HG02884 (cell line): Measurements from ENCODE around the gene CDKN2D.
A peak's percentile ranks its signal among the peaks of the same experiment; 100 is the strongest.

ENCODE experiments used
- ATAC-seq: cut with Tn5 transposase; IDR thresholded peaks from one replicate; pipeline ENCODE4 v1.9.1; 2021; ENCODE audit warnings: mild to moderate bottlenecking, moderate library complexity; ENCODE audit not compliant: unreplicated experiment

CDKN2D gene

DNA sequence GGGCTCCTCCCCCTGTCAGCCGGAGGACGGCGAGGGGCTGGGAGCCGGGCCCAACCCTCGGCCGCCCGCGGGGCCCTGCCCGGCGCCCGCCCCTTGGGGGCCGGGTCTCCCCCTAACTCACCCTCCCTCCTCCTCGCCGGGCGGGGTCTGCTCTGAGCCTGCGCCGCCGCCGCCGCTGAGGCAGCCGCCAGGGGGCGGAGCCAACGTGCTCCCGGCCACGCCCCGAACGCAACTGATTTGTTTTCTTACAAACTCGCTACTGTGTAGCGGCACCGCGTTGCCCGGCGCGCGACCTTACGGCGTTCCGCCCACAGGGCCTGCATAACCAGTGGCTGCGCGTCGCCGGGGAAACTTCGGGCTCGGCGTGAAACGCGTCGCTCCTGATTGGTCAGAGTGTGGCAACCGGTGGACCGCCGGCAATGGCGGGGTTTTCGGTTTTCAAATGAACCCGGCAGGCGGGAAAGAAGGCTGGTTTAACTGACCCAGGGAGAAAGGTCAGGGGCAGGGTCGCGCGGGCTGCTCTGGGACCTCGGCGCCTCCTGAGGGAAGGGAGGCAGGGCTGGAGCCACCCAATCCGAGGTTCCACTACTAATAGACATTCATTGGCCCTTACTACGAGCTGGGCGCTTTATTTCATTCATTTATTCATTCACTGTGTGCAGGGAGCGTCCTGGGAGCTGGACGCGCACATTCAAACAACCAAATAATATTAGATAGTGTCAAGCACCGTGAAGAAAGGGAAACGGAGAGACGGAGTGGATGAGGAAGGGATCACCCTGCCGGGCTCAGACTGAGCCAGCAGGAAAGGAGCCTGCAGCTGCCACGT, at the start of gene CDKN2D:
CDKN2D (minus strand) TSS at position 154 of the 826 bp plus-strand sequence. CDS start 326 bp downstream, outside the sequence.
- peak; percentile 57 for ATAC-seq

DNA sequence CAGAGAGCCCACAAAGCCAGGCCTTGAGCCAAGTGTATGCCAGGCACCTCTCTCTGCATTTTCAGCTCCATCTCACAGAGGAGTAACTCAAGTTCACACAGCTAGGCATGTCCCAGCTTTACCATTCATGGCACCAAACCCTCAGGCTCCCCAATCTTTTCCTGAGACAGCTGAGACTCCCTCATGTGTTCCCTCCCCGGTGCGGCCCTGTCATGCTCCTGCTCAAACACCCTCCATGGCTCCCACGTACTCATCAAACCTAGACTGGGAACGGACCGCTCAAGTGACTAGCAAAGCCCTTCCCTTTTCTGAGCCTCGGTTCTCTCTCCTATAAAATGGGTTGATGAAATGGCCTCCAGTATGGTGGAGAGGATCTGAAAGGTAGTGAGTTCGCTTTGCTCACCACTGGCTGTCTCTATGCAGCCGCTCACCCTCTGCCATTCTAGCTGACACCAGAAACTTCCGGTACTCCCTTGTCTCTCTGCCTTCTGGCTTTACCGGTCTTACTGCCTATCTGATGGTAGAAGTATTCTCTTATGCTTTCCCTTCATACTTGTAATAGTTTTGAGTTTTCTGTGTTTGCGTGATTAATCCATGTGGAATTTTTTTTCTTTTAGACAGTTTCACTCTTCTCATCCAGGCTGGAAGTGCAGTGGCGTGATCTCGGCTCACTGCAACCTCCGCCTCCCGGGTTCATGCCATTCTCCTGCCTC, 48.8 kb upstream of the CDKN2D start:
- no peak for ATAC-seq

DNA sequence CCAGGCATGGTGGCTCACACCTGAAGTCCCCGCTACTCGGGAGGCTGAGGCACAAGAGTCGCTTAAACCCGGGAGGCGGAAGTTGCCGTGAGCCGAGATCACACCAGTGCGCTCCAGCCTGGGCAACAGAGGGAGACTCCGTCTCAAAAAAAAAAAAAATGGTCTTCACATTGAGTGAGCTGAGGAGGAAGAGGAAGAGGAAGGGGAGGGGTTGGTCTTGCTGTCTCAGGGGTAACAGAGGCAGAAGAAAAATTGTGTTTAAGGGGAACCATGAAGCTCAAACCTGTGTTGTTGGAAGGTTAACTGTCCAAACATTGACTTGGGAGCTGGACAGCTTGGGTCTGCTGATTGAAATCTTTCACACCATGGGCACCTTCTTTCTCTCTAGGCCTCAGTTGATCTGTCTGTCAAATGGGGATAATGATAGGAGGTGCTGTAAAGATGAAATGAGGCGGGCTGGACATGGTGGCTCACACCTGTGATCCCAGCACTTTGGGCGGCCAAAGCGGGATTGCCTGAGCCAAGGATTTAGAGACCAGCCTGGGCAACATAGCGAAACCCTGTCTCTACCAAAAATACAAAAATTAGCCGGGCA, 46.7 kb upstream of the CDKN2D start:
- ATAC-seq: no peak

DNA sequence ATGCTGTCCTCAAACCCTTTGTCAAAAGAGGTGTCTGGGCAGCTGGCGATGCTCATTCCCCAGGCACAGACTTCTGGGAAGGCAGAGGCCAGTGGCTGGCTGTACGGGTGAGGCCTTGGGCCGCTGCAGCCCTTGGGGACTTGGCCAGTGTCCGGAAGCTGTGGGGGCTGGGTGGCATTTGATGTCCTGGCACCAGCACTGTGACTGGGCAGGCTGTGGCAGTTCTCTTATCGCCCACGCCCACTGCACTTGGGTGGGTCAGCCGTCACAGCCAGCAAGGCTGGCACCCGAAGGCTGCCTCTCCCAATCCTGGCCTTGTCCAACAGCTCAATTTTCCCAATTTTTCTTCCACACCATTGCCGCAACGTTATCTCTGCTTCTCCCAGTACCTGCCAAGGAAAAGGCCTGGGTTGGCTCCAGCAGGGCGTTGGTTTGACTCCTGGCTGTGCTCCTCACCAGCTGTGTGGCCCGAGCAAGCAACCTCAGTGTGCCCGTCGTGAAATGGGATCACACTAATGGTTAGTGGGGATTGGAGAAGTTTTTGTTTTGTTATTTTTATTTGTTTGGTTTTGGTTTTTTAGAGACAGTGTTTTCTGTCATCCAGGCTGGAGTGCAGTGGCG, 43.8 kb upstream of the CDKN2D start:
- no peak for ATAC-seq

DNA sequence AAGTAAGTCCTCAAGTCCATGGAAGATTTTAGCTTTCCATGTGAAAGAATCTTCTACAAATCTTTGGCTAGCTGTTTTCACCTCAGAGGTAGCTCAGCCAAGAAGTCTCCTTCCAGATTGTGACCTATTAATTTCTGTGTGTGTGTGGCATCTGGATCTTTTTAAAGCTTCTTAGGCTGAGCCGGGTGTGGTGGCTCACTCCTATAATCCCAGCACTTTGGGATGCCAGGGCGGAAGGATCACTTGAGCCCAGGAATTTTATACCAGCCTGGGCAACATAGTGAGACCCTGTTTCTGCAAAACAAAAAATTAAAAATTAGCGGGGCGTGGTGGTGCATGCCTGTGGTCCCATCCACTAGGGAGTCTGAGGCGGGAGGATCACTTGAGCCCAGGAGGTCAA, 43.1 kb upstream of the CDKN2D start:
- ATAC-seq: no peak

DNA sequence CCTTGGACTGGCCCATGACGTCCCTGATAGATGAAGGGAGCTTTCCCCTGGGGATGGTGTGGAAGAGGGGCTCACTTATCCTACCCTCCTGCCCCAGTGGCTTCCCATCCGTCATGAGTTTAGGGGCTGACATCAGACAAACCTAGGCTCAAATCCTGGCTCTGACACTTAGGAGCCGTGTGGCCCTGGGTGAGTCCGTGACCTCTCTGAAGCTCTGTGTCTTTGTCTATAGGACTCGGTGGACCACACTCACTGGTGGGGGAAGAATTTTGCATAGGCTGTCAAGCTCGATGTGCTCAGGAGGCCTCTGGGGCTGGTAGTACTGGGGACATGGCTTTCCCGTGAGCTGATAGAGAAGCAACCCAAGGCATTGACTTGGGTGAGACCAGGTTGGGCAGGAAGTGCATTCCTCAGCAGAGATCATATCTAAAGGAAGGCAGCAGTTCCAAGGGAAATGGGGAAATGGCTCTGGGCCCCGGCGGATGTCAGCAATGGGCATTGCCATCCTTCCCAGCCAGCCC, 35.7 kb upstream of the CDKN2D start:
- ATAC-seq: no peak

DNA sequence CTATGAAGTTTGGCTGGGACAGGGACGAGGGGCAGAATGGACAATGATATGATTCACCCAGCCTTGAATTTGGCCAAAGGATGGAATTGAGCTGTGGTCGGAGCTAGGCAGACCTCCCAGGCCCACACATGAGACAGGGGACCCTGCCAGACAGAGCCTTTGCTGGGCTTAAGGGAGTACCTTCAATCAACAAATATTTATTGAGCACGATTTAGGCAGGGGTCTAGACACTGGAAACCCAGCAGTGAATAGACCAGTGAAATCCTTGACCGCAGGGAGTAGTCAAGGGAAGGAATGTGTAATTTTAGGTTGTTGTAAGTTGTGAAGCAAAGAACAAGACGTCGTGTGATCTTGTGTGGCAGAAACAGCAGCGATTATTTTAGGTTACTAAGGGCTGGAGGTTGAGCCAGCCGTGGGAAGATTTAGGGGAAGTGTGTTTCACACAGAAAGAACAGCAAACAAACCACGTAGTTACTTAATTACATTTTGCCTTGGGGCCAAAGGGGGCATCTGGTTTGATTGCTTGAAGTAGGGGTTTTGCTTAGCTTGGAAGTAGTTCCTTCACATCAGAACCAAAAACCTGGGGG, 35.2 kb upstream of the CDKN2D start:
- no peak for ATAC-seq

DNA sequence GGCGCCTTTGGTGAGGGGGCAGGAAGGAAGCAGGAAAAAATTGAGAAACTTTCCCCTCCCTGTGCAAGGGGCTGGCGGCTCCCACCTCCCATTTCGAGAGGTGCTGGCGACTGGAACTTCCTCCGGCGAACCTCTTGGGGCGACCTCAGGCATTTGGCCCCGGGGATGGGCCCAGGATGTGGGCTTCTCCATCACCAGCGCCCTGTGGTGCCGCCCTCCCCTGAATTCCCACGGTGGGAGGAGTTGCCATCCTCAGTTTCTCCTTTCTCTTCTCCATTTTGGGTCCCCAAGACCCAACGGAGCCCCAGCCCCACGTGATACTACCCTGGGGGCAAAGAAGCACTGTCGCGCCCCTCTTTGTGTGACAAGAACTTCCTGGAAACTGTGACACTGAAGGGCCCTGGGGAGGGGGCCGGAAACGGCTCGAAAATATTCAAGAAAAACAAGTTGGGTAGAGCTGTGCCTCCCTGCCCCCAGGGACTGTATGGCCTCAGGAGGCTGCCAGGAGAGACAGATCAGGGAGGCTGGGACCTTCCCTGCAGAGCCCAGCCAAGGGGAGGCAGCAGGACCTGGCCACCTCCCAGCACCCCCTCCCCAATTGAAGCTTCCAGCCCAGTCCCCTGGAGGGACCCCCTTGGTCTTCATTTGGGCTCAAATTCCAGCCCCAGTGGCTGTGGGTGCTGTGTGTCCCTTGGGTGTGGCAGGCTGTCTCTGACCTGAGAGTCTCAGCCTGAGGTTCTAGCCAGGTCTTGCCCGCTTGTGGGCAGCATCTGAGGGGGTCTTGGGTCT, 34.5 kb upstream of the CDKN2D start:
- no peak for ATAC-seq

DNA sequence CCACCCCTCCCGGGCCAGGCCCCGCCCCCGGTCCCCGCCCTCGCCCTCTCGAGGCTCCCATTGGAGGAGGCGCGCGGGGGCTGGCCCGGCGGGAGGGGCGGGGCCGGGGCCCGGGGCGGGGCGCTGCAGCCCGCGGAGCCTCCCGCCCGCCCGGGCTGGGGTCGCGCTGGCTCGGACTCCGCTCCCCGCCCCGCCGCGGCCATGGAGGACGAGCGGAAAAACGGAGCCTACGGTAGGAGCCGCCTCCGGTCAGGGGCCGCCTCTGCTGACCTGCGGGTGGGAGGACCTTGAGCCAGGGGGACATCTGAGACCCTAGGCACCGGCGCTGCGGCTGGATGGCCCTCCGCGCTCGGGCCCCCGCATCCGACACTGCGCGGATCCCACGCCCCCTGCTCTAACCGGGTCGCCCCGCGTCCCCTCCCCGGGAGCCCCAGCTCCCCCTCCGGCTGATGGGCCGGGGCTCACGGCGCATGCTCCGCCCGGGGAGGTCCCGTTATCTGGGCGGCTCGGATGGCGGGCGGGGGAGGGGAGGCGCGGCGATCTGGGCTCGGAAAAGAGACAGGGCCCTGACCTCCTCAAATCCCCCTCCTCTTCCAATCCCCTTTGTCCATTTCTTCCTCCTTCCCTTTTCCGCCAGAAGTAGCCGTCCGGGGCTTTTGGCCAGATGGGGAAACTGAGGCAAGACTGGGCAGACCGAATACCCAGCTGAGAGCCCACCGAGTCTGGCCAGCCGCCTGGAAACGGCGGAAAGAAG, 33.7 kb upstream of the CDKN2D start:
- ATAC-seq: peak; percentile 54

DNA sequence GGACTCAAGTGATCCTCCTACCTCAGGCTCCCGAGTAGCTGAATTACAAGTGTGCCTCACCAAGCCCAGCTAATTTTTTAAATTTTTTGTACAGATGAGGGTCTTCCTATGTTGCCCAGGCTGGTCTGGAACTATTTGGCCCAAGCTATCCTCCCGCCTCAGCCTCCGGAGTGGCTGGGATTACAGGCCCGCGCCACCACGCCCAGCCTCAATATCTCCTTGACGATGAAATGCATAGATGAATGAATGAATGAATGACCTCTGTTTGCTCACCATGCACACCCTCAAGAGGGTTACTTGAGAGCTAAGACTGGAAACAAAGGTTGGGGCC, 33.2 kb upstream of the CDKN2D start:
- ATAC-seq: no peak

DNA sequence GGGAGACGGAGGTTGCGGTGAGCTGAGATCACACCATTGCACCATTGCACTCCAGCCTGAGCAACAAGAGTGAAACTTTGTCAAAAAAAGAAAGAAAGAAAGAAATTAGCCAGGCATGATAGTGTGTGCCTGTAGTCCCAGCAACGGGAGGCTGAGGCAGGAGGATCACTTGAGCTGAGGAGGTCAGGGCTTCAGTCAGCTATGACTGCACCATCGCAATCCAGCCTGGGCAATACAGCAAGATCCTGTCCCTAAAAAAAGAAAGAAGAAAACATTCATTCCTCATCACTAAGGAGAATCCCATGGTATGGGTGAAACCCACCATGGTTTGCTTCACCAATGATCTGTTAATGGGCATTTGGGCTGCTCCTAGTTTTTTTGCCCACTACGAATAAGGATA, 31.4 kb upstream of the CDKN2D start:
- ATAC-seq: no peak

DNA sequence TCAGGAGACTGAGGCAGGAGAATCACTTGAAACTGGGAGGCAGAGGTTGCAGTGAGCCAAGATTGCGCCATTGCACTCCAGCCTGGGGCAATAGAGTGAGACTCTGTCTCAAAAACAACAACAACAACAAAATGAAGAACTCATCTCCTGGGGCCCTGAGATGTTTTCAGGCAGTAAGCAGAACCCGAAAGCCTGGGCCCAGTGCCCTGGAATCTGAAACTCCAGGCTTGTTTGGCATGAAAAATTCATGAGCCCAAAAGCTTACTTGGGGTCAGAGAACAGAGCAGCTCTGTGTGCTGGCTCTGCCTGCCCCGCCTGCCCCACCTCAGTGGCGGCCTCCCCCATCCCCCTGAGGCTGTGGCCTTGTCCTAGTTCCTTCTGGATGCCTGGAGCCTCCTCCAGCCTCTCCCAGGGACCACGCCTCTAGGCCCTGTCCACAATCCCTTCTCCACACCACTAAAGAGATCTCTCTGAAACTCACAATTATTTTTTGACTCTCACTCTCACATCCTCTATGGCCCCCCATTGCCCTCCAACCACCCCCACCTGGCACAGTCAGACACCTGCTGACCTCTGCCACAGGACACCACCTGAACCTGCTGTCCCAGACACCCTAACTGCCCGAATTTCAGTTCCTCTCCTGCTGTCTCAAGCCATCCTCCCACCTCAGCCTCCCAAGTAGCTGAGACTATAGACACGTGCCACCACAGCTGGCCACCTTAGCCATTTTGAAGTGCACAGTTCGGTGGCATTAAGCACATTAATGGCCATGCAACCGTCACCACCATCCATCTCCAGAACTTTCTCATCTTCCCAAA, 25.2 kb upstream of the CDKN2D start:
- no peak for ATAC-seq

DNA sequence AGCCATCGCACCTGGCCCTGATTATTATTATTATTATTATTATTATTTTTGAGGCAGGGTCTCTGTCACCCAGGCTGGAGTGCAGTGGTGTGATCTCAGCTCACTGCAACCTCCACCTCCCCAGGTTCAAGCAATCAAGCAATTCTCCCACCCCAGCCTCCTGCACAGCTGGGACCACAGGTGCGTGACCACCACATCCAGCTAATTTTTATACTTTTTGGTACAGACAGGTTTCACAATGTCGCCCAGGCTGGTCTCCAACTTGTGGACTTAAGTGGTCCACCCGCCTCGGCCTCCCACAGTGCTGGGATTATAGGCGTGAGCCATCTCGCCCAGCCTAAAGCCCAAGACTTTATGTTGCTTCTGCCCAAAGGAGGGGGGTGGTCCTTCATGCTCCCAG, 24.4 kb upstream of the CDKN2D start:
- ATAC-seq: no peak

DNA sequence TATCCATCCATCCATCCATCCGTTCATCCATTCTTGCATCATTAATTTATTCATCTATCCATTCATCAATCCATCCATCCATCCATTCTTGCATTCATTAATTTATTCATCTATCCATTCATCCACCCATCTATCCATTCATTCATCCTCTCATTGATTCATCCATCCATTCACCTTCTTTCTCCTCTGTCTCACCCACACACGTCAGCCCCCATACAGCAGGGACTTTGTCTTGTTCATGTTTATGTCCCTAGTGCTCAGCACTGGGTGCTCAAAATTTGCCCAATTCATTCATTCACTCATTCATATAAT, 19.0 kb upstream of the CDKN2D start:
- no peak for ATAC-seq

DNA sequence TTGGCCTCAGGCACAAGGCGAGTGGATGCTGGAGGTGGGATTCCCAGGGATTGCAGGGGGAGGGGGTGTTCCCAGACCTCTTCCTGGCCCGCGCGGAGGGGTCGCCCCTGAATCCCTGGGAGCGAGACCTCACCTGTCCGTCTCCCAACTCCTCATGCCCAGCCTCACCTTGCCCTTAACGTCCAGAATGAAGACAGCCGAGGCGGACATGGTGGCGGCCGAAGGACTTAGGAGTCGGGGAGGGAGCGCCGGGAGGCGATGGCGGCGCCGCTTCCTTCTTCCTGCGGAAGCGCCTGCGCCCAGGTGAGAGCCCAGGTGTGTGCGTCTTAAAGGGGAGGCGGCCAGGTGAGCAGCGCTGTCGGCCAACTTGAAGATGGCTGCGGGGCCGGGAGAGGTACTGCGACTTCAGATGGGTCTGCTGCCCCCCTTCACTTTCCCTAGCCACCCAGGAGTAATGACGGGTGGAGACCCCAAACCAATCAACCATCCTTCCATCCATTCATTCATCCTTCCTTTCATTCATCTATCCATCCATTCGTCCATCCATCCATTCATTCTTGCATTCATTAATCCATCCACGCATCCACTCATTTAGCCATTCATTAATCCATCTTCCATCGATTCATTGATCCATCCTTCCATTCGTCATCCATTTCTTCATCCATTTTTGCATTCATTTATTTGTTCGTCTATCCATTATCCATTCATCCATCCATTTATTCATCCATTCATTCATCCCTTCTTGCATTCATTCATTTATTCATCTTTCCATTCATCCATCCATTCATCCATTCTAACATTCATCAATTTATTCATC, 18.5 kb upstream of the CDKN2D start, which contains the start of gene AP1M2:
AP1M2 (minus strand) TSS at position 291 of the 817 bp plus-strand sequence; CDS start at position 210, 81 bp downstream.
- no peak for ATAC-seq

DNA sequence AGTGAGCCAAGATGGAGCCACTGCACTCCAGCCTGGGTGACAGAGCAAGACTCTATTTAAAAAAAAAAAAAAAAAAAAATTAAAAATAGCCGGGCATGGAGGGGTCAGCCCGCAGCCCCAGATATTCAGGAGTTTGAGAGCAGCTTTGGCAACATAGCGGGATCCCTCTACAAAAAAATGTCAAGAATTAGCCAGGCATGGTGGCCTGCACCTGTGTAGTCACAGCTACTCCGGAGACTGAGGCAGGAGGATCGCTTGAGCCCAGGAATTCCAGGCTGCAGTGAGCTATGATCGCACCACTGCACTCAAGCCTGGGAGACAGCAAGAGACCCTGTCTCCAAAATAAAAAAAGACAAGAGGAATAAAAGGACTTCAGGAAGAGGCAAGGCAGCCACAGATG, 17.6 kb upstream of the CDKN2D start:
- no peak for ATAC-seq

DNA sequence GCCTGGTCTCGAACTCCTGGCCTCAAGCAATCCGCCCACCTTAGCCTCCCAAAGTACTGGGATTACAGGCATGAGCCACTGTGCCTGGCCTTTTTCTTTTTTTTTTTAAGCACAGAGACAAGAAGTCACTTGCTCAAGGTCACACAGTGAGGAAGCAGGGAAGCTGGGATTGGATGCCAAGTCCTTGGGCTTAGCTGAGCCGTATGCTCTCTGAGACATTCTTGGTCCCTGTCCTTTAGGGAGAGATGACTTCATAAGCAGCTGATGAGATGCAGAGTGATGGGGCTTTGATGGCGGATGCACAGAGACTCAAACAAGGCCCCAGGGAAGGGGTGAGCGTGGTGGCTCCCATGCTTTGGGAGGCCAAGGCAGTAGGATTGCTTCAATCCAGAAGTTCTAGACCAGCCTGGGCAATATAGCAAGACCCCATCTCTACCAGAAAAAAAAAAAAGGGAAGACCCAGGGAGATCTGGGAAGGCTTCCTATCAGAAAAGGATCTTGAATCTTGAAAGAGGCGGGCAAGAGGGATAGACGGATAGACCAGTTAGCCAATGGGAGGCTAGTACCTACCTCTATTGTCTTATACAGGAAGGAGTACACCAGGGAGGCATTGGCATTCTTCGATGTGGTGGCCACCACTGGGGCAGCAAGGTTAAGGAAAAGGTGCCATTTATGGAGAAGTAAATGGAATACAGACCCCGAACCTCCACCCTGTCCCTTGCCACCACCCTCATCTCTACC, 14.4 kb upstream of the CDKN2D start:
- ATAC-seq: no peak
